Body of pancreas (tissue), 4 donors: Measurements from ENCODE around the gene QPRT.

Source experiments
- CTCF ChIP-seq, 7 experiments: fragments of 450-650 bp in 4 of 7; fragments of 200-600 bp in 3 of 7; sonication (generic) in 3 of 7; IDR thresholded peaks; one replicate each; pipeline ENCODE4 v1.5.1; 2016 to 2019; ENCODE audit warnings: antibody characterized with exemption in 7 of 7
- POLR2A ChIP-seq, 3 donors: fragments of 450-650 bp; IDR thresholded peaks; one replicate each; pipeline ENCODE4 v1.6.1; 2016; ENCODE audit warnings: antibody characterized with exemption in 3 of 3, mild to moderate bottlenecking in 2 of 3

DNA sequence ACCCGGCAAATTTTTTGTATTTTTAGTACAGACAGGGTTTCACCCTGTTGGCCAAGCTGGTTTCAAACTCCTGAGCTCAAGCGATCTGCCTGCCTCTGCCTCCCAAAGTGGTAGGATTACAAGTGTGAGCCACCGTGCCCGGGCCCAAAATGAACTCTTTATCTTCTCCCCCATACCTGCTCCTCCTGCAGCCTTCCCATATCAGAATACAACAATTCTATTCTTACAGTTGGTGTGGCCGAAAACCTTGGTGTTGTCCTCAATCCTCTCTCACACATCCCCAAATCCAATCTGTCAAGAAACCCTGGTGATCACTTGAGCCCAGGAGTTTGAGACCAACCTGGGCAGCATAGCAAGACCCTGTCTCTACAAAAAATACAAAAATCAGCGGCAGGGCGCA is 35.4 kb upstream of the QPRT start:
- TF ChIP-seq CTCF (IDR thresholded peaks at IDR 0.05) (no peak), POLR2A (IDR thresholded peaks at IDR 0.05) (no peak)
